Ishikawa (cell line): ENCODE data around the gene COL18A1.

Source experiments
- CEBPB ChIP-seq: IDR thresholded peaks from 2 replicates; pipeline ENCODE4 v1.6.1; 2012
- CREB1 ChIP-seq: IDR thresholded peaks from 2 replicates; pipeline ENCODE4 v1.6.1; 2012; ENCODE audit warnings: low read depth
- EGR1 ChIP-seq: IDR thresholded peaks from 2 replicates; pipeline ENCODE4 v1.6.1; 2012
- EP300 ChIP-seq: IDR thresholded peaks from 2 replicates; pipeline ENCODE4 v1.6.1; 2012; ENCODE audit warnings: borderline replicate concordance
- FOXM1 ChIP-seq: IDR thresholded peaks from 2 replicates; pipeline ENCODE4 v1.6.1; 2012; ENCODE audit warnings: low read depth, borderline replicate concordance
- MAX ChIP-seq: IDR thresholded peaks from 2 replicates; pipeline ENCODE4 v1.6.1; 2012
- NFIC ChIP-seq: IDR thresholded peaks from 2 replicates; pipeline ENCODE4 v1.6.1; 2012
- RAD21 ChIP-seq: IDR thresholded peaks from 2 replicates; pipeline ENCODE4 v1.6.1; 2012; ENCODE audit warnings: low read depth
- REST ChIP-seq: IDR thresholded peaks from 2 replicates; pipeline ENCODE4 v1.6.1; 2012; ENCODE audit warnings: low read depth, mild to moderate bottlenecking
- TAF1 ChIP-seq: IDR thresholded peaks from 2 replicates; pipeline ENCODE4 v1.6.1; 2012; ENCODE audit warnings: low read depth, mild to moderate bottlenecking
- TCF12 ChIP-seq: IDR thresholded peaks from 2 replicates; pipeline ENCODE4 v1.6.1; 2012; ENCODE audit warnings: low read depth
- TEAD4 ChIP-seq: IDR thresholded peaks from 2 replicates; pipeline ENCODE4 v1.6.1; 2012
- USF1 ChIP-seq: IDR thresholded peaks from 2 replicates; pipeline ENCODE4 v1.6.1; 2012
- YY1 ChIP-seq: IDR thresholded peaks from 2 replicates; pipeline ENCODE4 v1.6.1; 2012; ENCODE audit warnings: low read depth
- ZBTB7A ChIP-seq: IDR thresholded peaks from 2 replicates; pipeline ENCODE4 v1.6.1; 2012; ENCODE audit warnings: low read depth

Gene COL18A1

GRCh38 chr21:45465105-45465504, 60.1 kb downstream of the COL18A1 start:
- TF ChIP-seq FOXM1, result no peak

GRCh38 chr21:45465611-45466329, 60.8 kb downstream of the COL18A1 start:
- TF ChIP-seq USF1 (no peak), TCF12 (no peak), FOXM1 (no peak), YY1 (no peak), MAX (no peak), EGR1 (no peak), TEAD4 (no peak), TAF1 (no peak), EP300 (no peak), REST (no peak), CEBPB (no peak), NFIC (no peak), ZBTB7A (no peak), RAD21 (no peak), CREB1 (no peak)

- TF ChIP-seq CREB1, result no peak
- TF ChIP-seq MAX, result no peak
- no peak for TF ChIP-seq EGR1
- no peak for TF ChIP-seq FOXM1
- no peak for TF ChIP-seq USF1
- TF ChIP-seq CEBPB, result no peak
- no peak for TF ChIP-seq TCF12
- no peak for TF ChIP-seq REST
- no peak for TF ChIP-seq NFIC
- no peak for TF ChIP-seq ZBTB7A
- TF ChIP-seq TAF1, result no peak
- TF ChIP-seq TEAD4, result no peak
- no peak for TF ChIP-seq RAD21
- TF ChIP-seq YY1, result no peak
- no peak for TF ChIP-seq EP300
These were observed 61.6 kb downstream of the COL18A1 start for GRCh38 chr21:45466330-45467220.

GRCh38 chr21:45467221-45467779, 62.3 kb downstream of the COL18A1 start:
- TF ChIP-seq TCF12, result no peak
- TF ChIP-seq CREB1, result no peak
- TF ChIP-seq TAF1, result no peak
- TF ChIP-seq NFIC, result no peak
- no peak for TF ChIP-seq USF1
- TF ChIP-seq ZBTB7A, result no peak
